Upper lobe of left lung (tissue), 4 donors: ENCODE results near the gene RBM5.

Source experiments
- CTCF ChIP-seq, 6 experiments: fragments of 450-650 bp in 4 of 6; fragments of 200-600 bp in 2 of 6; sonication (generic) in 2 of 6; IDR thresholded peaks; one replicate each; pipeline ENCODE4 v1.5.1; 2016 to 2019; ENCODE audit warnings: antibody characterized with exemption in 6 of 6
- POLR2A ChIP-seq, 4 donors: fragments of 450-650 bp; IDR thresholded peaks; one replicate each; pipeline ENCODE4 v1.5.1; 2016 to 2017; ENCODE audit warnings: antibody characterized with exemption in 4 of 4, mild to moderate bottlenecking in 2 of 4
- POLR2AphosphoS5 ChIP-seq, 2 donors: sonication (generic); formaldehyde crosslinking; IDR thresholded peaks; one replicate each; pipeline ENCODE4 v1.5.1; 2017; ENCODE audit warnings: antibody characterized with exemption in 2 of 2

GRCh38 chr3:50167841-50168209 lies 79.1 kb downstream of the RBM5 start:
- TF ChIP-seq POLR2AphosphoS5 (IDR thresholded peaks at IDR 0.05) (no peak), CTCF (IDR thresholded peaks at IDR 0.05) (no peak), POLR2A (IDR thresholded peaks at IDR 0.05) (no peak)
